GM12878 (cell line): Measurements from ENCODE around the gene SCUBE3. TPM values are rescaled to one million over a fixed set of nuclear protein-coding genes. Genes with fewer than 3 reads are reported as not detected.

Experiments used
- ATAC-seq: fragments of 200-7000 bp; cut with Tn5 transposase; 3 replicates; pipeline ENCODE4 v1.9.1; 2020; ENCODE audit warnings: mild to moderate bottlenecking, moderate library complexity
- BruUV-seq: library from RNA; stranded (reverse); fragments of 400-500 nt; replicated peaks from 2 replicates; lab custom pipeline; 2021; lab: Mats Ljungman, UMichigan
- CTCF ChIA-PET: fragments of 300-600 bp; sonication (Branson Sonifier 250); formaldehyde crosslinking; extraction: SDS; loops from one replicate; lab custom pipeline; 2021; ENCODE audit warnings: inconsistent platforms; lab: Yijun Ruan, JAX
- POLR2A ChIA-PET: fragments of 350-600 bp; formaldehyde crosslinking; extraction: SDS; loops from one replicate; lab custom pipeline; 2021; ENCODE audit warnings: inconsistent platforms; lab: Charles Lee
- RAD21 ChIA-PET: fragments of 300-600 bp; sonication (Branson Sonifier 250); formaldehyde crosslinking; loops from one replicate; lab custom pipeline; 2023; ENCODE audit warnings: antibody characterized with exemption; ENCODE audit not compliant: unreplicated experiment; lab: Charles Lee
- SMC1A ChIA-PET: fragments of 300-600 bp; sonication (Branson Sonifier 250); formaldehyde crosslinking; loops from one replicate; lab custom pipeline; 2023; ENCODE audit not compliant: unreplicated experiment, uncharacterized antibody; lab: Charles Lee
- DNase-seq: peaks from one replicate; pipeline ENCODE4 v3.0.0-alpha.2; 2011; ENCODE audit warnings: low read depth, low spot score
- FAIRE-seq: peaks from 3 replicates; lab custom pipeline; 2011; peaks lifted over from hg19 to GRCh38; lab: Jason Lieb, UNC
- H2AFZ ChIP-seq: 2 replicates; pipeline ENCODE4 v1.6.0; 2011; ENCODE audit warnings: low read depth, low read length, control low read depth; ENCODE audit not compliant: control insufficient read depth
- H3K27ac ChIP-seq: 2 replicates; pipeline ENCODE4 v1.5.1; 2011; ENCODE audit warnings: control low read depth; ENCODE audit not compliant: control insufficient read depth, insufficient read depth
- H3K27me3 ChIP-seq, 2 experiments: replicated peaks in 1 of 2; 2 replicates each; pipeline versions ENCODE4 v1.6.0 to v1.6.1; 2011; ENCODE audit warnings: low read length in 1 of 2; ENCODE audit not compliant: control insufficient read depth in 2 of 2, insufficient read depth in 2 of 2
- H3K36me3 ChIP-seq, 2 experiments: 2 replicates each; pipeline ENCODE4 v1.5.1; 2011; ENCODE audit warnings: low read length in 1 of 2; ENCODE audit not compliant: control insufficient read depth in 2 of 2, insufficient read depth in 2 of 2
- H3K4me1 ChIP-seq: 2 replicates; pipeline ENCODE4 v1.6.1; 2011; ENCODE audit warnings: mild to moderate bottlenecking, low read length, moderate library complexity, mixed read lengths; ENCODE audit not compliant: control insufficient read depth, insufficient read depth
- H3K4me2 ChIP-seq: 2 replicates; pipeline ENCODE4 v1.6.0; 2011; ENCODE audit warnings: control low read depth; ENCODE audit not compliant: control insufficient read depth, insufficient read depth
- H3K4me3 ChIP-seq: fragments of 200-600 bp; sonication (generic); 2 replicates; pipeline ENCODE4 v1.5.1; 2016
- H3K79me2 ChIP-seq: 2 replicates; pipeline ENCODE4 v1.6.0; 2011; ENCODE audit warnings: low read length; ENCODE audit not compliant: control insufficient read depth, insufficient read depth
- H3K9ac ChIP-seq: 2 replicates; pipeline ENCODE4 v1.8.0; 2011; ENCODE audit warnings: low read length, control low read depth, mixed read lengths; ENCODE audit not compliant: control insufficient read depth, insufficient read depth
- H3K9me3 ChIP-seq: replicated peaks from 3 replicates; pipeline ENCODE4 v1.5.1; 2011; ENCODE audit warnings: mild to moderate bottlenecking, low read length; ENCODE audit not compliant: control insufficient read depth, insufficient read depth
- H4K20me1 ChIP-seq: 2 replicates; pipeline ENCODE4 v1.6.0; 2011; ENCODE audit not compliant: control insufficient read depth, insufficient read depth
- BMI1 ChIP-seq: fragments of 450-650 bp; IDR thresholded peaks from 2 replicates; pipeline ENCODE4 v1.6.1; 2016; ENCODE audit warnings: mild to moderate bottlenecking, moderate library complexity, borderline replicate concordance
- CHD1 ChIP-seq: IDR thresholded peaks from 2 replicates; pipeline ENCODE4 v1.6.1; 2012; ENCODE audit warnings: low read depth, low read length, improper control_type of control experiment
- E4F1 ChIP-seq: fragments of 450-650 bp; IDR thresholded peaks from 2 replicates; pipeline ENCODE4 v1.6.1; 2018; ENCODE audit warnings: borderline replicate concordance, mild to moderate bottlenecking; ENCODE audit not compliant: partially characterized antibody
- NKRF ChIP-seq: fragments of 450-650 bp; conservative IDR thresholded peaks from 2 replicates; pipeline ENCODE4 v1.6.1; 2017; ENCODE audit warnings: mild to moderate bottlenecking, moderate library complexity
- ZSCAN29 ChIP-seq: fragments of 450-650 bp; IDR thresholded peaks from 2 replicates; pipeline ENCODE4 v1.6.1; 2017; ENCODE audit warnings: mild to moderate bottlenecking, moderate library complexity
- WGBS: methylation state at CpG from one replicate; pipeline ENCODE4 v1.1.6; 2016; ENCODE audit warnings: low lambda C conversion rate; ENCODE audit not compliant: insufficient replicate concordance, insufficient coverage; ENCODE audit errors: missing lambda C conversion rate; 5-methylcytosine and 5-hydroxymethylcytosine counted together
- in situ Hi-C: fragments of 300-500 bp; cut with MboI; formaldehyde crosslinking; loops from 9 replicates; pipeline ENCODE4 v1.14.3; 2018; ENCODE audit warnings: mixed read lengths
- intact Hi-C: fragments of 100-400 bp; cut with micrococcal nuclease; formaldehyde crosslinking; loops from one replicate; pipeline ENCODE4 v1.14.2; 2022; ENCODE audit not compliant: unreplicated experiment
- polyA plus RNA-seq, 11 experiments: library from polyadenylated mRNA; depleted of rRNA in 4 of 11; unstranded in 6 of 11; stranded (reverse) in 5 of 11; fragments of >200 nt; fragmentation: Nextera tagmentation in 4 of 11; fragmentation: Illumina TruSeq in 1 of 11; extraction: Ambion mirVana in 4 of 11; extraction: Trizol in 1 of 11; gene quantifications; 1 replicate in 1 of 11; 2 replicates in 10 of 11; pipeline versions ENCODE4 v1.2.1 to v1.2.3, GENCODE V29; 2011 to 2016; ENCODE audit warnings: inconsistent platforms in 2 of 11, missing spikeins in 2 of 11, low read depth in 1 of 11
- total RNA-seq, 4 experiments: library from RNA; depleted of rRNA in 3 of 4; stranded (reverse); fragments of >200 nt in 3 of 4; fragmentation: Illumina TruSeq in 1 of 4; extraction: Trizol in 1 of 4; gene quantifications; 2 replicates each; pipeline versions ENCODE4 v1.2.1 to v1.2.3, GENCODE V29; 2013 to 2021

SCUBE3 gene
- total and polyA plus RNA-seq, 10 of the 15 experiments (the other 5 are each of a cell fraction or from before 2014, with no cell fraction given), result under 0.01 to 0.20 (median 0.07) TPM; not detected in 4

- TF ChIP-seq NKRF, result no peak
- TF ChIP-seq, all 136 proteins: peak for 0
Measured at GRCh38 chr6:35291491-35291890, 77.7 kb downstream of the SCUBE3 start (continued).

GRCh38 chr6:35292494-35292893 is 78.7 kb downstream of the SCUBE3 start:
- Histone ChIP-seq H3K27ac (no peak overlapping the region), H3K4me2 (no peak overlapping the region), H2AFZ (no peak overlapping the region), H3K9ac (no peak overlapping the region), H3K79me2 (no peaks in the 10 kb centered on the region), H3K27me3 (no peaks in the 10 kb centered on the region), H3K4me1 (peaks cover 7% of the 10 kb centered on the region), H3K4me3 (no peak overlapping the region), H3K9me3 (no peaks in the 10 kb centered on the region), H3K36me3 (peaks cover 4 to 26% of the 10 kb centered on the region in 2 experiments), H4K20me1 (no peaks in the 10 kb centered on the region)
- intact Hi-C loops (loop anchor here (10.0 kb wide), 1 partner anchor 272 kb away; no protein-coding TSS in a partner anchor), in situ Hi-C loops (no loop called here)
- no TSS peak for BruUV-seq
- 17% methylated on average over 15 of the region's 15 CpGs for WGBS
- ATAC-seq, result no peak
- ChIA-PET CTCF (interaction anchor here (0.7 to 2.4 kb wide), 8 partner anchors 18 to 175 kb away, joined by 3 to 23 read pairs (median 8); partner anchors contain the start of genes FANCE and RPL10A), RAD21 (interaction anchor here (0.6 to 0.9 kb wide), 2 partner anchors 33 to 35 kb away, joined by 3 read pairs; partner anchors contain the start of gene ZNF76), SMC1A (interaction anchor here (1.9 kb wide), 1 partner anchor 159 kb away, joined by 8 read pairs; the partner anchor contains the start of gene FANCE), POLR2A (interaction anchor here (1.8 kb wide), 1 partner anchor 176 kb away, joined by 4 read pairs; the partner anchor contains the start of gene RPL10A)
- no peak for FAIRE-seq
- DNase-seq, result no peak
- TF ChIP-seq E4F1, result no peak
- TF ChIP-seq BMI1, result no peak
- TF ChIP-seq CHD1, result no peak
- TF ChIP-seq ZSCAN29, result no peak
